ENCODE measurements around the gene ZNF569.
A peak's percentile ranks its signal among the peaks of the same experiment; 100 is the strongest.
"Not testable (repeated sequence)": the region's sequence is repeated elsewhere in the genome, so short reads cannot be mapped to it uniquely, and the experiment has no call there.

ZNF569 gene

DNA sequence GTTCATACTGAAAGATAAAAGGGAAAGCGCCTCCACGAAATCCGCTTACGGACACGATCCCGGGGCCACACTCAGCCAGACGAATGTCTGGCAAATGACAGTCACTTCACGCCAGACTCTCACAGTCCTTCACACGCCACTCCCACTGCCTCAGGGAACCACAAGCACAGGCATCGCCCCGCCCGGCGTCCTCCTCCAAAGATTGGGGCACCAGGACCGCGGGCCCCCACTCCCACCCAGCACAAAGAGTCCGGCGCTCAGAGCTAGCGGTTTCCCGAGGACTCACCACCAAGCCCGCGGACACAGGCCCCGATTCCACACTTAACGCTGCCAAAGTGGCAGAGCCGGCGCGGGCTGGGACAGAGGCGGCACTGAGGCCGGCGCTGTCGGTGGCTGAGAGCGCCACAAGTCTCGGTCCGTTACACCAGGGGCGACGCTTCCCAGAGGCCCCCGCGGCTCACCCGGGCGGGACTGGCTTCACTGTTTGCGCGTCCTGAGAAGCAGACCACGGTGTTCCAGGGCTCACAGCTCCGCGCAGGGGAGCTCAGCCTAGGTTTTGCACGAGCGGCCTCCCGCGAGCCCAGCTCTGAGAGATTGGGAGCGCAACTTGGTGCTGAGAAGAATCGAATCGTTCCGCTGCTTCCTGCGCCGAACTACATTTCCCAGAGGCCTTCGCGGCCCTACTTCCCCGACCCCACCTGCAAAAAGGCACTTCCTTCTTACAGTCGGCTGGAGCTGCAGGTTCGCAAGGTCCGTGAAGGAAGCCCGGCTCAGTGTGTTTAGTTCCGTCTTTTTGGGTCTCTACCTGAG, at the start of gene ZNF569:
TSS of gene ZNF569 (minus strand) at position 647 of the 810 bp plus-strand sequence. CDS start 22,523 bp downstream, outside the sequence.
- DNase-seq (ENCODE audit: low read depth in 1 of 2, low spot score in 1 of 2) = peak; percentile 74 to 84

DNA sequence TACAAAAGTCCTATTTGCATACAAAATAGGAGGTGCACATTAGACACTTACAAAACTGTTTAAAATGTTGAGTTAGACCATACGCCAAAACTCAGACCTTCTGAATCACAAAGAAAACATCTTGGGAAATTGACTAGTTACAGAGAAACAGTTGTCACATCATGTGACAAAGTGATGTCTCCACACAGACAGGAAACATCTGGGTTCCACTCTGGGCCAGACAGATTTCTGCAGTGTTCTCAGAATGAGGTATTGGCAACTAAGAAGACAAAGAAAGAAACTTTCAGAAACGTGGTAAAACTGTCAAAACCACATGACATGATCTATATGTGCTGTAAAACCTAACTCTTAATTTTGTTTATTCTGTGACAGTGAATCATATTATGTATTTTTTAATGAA, 46.2 kb upstream of the ZNF569 start:
- DNase-seq (ENCODE audit: low read depth in 1 of 2, low spot score in 1 of 2) = no peak

DNA sequence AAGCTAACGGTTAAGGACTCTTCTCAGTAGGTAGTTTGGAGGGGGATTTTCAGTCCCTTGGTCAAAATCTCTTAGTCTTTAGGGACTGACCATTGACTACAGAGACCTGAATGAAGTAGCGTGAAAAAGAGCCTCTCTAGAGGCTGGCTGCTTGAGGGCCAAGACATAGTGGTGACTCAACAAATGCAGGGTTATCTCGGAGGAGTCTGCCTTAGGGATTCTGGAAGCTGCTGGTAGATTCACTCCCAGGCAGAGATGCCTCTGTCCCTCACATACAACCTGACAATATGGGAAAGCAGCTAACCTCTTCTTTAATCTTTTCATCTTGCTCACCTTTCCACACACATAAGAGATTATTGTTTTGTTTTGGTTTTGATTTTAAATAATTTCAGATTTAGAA, 44.6 kb upstream of the ZNF569 start:
- no peak for DNase-seq (ENCODE audit: low read depth in 1 of 2, low spot score in 1 of 2)

DNA sequence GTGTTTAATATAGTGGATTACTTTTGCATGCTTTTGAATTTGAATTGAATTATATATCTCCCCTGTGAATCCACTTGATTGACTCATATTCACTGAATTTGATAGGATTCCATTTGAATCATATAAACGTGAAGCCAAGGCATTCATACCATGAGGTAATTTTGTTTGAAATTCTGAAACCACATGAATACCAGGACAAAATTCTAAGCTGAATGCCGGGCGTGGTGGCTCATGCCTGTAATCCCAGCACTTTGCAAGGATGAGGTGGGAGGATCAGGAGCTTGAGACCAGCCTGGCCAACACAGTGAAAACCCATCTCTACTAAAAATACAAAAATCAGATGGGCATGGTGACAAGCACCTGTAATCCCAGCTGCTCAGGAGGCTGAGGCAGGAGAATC, 43.9 kb upstream of the ZNF569 start:
- no peak for DNase-seq (ENCODE audit: low read depth in 1 of 2, low spot score in 1 of 2)

DNA sequence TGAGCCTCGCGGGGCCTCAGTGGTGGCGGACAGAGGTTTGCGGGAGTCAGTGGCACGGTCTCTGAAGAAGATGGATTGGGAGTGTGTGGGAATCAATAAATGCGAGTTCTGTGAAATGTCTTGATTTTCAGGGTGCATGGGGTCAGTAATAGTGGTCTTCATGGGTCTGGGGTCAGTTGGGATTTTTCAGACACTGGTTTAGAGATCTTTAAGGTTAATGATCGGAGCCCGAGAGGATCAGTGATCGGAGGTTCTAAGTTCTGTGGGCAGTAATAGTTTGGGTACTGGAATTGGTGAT, 39.9 kb upstream of the ZNF569 start:
- no peak for DNase-seq (ENCODE audit: low read depth in 1 of 2, low spot score in 1 of 2)

DNA sequence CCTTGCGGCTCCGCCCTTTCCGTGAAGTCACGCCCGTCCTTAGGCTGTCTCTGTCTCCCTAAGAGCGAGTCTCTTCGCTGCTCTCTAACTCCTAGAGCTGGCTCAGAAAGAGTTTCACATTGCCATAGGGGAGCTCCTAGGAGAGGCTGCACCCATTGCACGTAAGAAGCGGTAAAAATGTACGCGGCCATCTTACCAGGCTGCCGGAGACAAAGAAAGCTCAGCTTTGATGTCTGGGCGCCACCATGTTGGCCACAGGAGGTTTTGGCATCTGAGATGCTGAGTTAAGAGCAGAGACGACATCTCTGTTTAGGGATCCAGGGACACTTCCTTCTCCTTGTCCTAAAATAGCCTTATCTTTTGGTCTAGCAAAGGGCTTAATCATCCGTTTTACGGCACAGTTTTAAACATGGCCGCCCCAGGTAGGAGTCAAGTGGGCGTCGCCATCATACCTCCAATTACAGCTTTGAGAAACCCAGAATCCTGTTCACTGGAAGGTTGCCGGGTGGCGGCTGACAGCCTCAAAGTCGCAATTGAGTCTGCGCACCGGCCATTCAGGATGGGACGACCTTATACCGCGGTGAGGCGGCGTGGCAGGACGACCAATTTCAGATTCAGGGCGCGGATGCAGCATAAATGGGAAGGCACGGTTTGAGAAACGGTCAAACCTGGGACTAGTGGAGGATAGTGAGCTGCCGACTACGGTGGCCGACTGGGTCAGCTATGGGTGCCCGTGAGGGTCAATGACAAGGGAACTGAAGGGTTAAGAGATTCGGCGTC, 39.3 kb upstream of the ZNF569 start, which contains the start of gene ZNF793:
TSS of gene ZNF793 (plus strand) at position 553 of the 780 bp plus-strand sequence. CDS start 16,501 bp downstream, outside the sequence.
- peak; percentile 57 to 75 for DNase-seq (ENCODE audit: low read depth in 1 of 2, low spot score in 1 of 2)

DNA sequence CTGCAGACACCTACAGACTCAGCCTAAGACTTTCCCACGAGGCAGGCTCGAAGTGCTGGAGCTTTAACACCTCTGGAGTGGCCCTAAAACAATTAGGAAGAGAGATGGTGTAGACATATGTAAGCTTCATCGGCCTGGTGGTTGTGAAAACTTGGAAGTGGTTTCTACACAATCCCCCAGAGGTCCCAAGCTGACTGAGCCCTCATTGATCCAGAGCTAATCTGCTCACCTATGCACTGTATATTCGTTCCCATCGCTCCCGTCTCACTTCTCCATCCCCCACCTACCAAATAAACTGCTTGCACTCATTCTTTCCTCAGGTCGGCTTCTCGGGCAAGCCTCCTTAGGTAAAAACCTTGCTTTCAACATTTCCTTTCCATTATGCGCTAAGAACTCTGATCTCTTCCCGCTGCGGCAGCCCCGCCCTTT, 38.7 kb upstream of the ZNF569 start:
- DNase-seq (ENCODE audit: low read depth in 1 of 2, low spot score in 1 of 2) = no peak

DNA sequence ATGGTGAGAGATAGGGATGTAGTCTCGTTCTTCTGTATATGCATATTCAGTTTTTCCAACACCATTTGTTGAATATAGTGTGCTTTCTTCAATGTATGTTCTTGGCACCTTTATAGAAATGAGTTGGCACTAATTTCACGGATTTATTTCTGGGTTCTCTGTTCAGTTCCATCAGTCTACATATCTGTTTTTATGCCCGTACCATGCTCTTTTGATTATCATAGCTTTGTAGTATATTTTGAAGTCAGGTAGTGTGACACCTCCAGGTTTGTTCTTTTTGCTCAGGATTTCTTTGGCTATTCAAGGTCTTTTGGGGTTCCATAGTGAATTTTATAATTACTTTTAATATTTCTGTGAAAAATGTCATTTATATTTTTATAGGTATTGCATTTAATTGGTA, 25.0 kb upstream of the ZNF569 start:
- no peak for DNase-seq (ENCODE audit: low read depth in 1 of 2, low spot score in 1 of 2)

DNA sequence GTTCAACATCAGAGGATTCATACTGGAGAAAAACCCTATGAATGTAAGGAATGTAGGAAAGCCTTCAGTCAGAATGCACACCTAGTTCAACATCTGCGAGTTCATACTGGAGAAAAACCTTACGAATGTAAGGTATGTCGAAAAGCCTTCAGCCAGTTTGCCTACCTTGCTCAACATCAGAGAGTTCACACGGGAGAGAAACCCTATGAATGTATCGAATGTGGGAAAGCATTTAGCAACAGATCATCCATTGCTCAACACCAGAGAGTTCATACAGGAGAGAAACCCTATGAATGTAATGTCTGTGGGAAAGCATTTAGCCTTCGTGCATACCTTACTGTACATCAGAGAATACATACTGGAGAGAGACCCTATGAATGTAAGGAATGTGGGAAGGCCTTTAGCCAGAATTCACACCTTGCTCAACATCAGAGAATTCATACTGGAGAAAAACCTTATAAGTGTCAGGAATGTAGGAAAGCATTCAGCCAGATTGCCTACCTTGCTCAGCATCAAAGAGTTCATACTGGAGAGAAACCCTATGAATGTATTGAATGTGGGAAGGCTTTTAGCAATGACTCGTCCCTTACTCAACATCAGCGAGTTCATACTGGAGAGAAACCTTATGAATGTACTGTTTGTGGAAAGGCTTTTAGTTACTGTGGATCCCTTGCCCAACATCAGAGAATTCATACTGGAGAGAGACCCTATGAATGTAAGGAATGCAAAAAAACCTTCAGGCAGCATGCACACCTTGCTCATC, 17.3 kb upstream of the ZNF569 start:
- no peak for DNase-seq (ENCODE audit: low read depth in 1 of 2, low spot score in 1 of 2)

DNA sequence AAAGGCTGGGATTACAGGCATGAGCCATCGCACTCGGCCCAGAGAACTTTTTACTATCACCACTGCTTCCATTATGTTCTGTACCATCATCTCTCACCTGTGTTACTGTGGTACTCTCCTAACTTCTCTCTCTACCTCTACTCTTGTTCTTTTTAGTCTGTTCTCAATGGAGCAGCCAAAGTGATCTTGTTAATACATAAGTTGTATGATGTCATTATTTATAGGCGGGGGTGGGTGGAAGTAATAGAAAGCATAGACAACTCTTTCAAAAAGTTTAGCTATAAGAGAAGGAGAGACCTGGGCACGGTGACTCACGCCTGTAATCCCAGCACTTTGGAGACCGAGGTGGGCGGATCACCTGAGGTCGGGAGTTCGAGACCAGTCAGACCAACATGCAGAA, 4.9 kb upstream of the ZNF569 start:
- DNase-seq (ENCODE audit: low read depth in 1 of 2, low spot score in 1 of 2) = no peak

DNA sequence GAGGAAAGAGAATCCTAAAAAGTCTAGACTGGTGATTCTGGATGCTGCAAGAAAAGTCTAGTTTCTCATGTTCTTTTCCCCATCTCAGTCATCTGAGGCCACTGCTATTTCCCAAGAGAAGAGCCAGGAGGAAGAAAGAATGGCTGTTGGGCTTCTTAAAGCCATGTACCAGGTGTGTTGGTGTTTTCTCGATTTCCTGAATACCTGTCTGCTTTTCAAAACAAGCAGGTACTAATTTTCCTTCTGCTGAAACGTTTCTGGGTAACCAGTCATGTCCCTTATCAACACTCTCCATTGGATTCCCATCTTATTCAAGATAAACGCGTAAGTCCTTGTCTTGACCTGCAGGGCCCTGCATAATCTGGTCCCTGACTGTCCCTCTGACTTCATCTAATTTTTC, 3.0 kb upstream of the ZNF569 start:
- DNase-seq (ENCODE audit: low read depth in 1 of 2, low spot score in 1 of 2) = no peak

DNA sequence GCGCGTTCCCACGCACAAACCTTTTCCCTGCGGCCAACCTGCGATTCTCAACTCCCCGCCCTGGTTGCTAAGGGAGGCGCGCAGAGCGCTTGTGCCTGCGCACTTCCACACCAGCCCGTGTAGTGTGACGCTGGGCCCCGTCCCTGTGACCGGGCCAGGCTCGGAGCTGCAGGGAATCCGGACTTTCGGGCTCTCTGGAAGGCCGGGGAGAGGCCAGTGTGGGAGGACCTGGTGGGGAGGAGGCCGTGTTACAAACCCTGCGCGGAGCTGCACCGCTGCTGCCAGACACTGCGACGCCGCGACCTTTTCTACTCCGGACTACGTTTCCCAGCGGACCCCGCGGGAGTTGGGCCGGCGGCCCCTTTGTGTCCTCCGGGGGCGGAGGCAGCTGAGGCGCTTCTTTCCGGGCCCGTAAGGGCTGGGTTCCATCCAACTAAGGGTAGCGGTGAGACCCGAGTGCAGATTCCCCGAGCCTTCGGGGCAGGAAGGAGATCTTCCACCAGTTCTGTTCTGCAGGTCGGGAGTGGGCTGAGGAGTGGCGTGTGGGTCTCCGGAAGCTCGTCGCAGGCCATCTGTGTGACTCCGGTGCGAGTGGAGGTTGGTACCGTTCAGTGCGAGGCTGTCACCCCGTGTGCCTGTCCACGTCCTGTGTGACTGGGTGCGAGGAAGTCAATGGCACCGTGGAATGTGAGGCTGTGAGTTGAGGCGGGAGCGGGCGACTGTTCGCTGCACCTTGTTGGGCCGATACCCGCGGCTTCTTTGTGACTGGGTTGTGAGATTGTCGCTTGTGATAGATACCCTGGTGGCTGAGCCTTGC, 1.9 kb upstream of the ZNF569 start, which contains the start of gene ZNF570:
TSS of gene ZNF570 (plus strand) at position 396 of the 817 bp plus-strand sequence. CDS start 999 bp downstream, outside the sequence.
- peak; percentile 80 for DNase-seq (ENCODE audit: low read depth in 1 of 2, low spot score in 1 of 2)

DNA sequence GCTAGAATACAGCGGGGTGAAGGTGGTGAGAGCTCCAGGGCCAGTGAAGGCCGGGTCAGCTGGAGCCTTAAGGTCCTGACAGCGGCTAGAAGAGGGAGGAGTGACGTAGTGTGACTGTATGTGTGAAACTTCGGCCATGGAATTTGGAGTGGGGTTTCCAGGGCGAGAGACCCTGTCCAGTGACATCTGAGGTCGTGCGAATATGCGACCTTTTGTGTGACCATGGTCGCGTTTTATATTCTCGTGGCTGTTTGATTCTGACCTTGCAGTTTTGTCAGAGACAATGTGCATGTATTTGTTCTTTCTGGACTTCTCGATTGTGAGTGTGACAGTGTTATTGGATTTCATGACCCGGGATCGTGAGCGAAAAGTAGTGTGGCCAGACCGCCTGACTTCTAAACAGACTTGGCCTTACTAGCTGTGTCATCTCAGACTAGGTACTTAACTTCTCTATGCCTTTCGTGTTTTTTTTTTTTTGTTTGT, 405 bp upstream of the ZNF569 start:
- no peak for DNase-seq (ENCODE audit: low read depth in 1 of 2, low spot score in 1 of 2)

DNA sequence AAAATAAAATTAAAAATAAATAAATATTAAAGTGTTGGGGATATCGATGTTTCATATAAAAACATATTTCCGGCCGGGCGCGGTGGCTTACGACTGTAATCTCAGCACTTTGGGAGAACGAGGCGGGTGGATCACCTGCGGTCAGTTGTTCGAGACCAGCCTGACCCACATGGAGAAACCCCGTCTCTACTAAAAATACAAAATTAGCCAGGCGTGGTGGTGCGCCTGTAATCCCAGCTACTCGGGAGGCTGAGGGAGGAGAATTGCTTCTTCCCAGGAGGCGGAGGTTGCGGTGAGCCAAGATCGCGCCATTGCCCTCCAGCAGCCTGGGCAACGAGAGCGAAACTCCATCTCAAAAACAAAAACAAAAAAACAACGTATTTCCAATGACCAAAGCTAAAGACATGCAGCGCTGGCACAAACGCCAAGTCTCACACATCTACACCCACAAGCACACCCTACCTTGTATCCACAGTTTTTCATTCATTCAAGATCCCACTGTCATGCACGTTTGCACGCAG, 907 bp downstream of the ZNF569 start:
- DNase-seq (ENCODE audit: low read depth in 1 of 2, low spot score in 1 of 2) = no peak

DNA sequence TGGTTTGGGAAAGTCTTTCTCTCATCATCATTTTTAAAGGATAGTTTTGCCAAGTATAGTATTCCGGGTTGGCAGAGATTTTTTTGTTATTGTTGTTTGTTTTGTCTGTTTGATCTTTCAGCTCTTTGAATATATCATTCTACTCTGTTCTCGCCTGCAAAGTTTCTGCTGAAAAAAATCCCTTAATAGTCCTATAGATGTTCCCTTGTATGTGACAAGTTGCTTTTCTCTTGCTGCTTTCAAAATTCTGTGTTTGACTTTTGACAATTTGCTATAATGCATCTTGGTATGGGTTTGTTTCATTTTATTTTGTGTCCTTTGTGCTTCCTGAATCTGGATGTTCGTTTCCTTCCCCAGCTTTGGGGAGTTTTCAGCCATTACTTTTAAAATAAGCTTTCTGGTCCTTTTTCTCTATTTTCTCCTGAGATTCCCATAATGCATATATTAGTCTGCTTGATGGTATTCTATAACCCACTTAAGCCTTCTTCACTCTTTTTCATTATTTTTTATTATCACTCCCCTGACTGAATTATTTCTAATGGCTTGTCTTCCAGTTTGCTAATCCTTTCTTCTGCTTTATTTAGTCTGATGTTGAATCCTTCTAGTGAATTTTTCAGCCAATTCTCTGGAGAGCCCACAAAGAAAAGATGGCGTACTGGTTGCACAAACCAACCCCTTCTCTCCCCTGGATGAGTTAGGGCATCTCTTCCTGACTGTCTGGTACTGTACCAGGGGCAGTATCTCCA, 14.6 kb downstream of the ZNF569 start:
- no peak for DNase-seq (ENCODE audit: low read depth in 1 of 2, low spot score in 1 of 2)

DNA sequence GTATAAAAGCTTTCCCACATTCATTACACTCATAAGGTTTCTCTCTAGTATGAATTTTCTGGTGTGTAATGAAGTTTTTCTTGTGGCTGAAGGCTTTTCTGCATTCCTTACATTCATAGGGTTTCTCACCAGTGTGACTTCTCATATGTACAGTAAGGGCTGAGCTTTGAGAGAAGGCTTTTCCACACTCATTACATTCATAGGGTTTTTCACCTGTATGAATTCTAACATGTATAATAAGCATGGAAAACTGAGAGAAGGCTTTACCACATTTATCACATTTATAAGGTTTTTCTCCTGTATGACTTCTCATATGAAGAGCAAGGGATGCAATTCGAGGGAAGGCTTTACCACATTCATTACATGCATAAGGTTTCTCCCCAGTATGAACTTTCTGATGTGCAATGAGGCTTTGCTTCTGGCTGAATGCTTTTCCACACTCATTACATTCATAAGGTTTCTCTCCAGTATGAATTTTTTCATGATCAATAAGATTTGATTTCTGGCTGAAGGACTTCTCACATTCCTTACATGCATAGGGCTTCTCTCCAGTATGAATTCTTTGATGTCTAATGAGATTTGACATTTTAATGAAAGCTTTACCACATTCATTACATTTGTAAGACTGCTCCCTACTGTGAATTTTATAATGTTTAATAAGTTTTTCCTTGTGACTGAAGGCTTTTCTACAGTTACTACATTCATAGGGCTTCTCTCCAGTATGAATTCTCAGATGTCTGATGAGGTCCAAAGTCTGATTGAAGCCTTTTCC, 53.7 kb downstream of the ZNF569 start:
- no peak for DNase-seq (ENCODE audit: low read depth in 1 of 2, low spot score in 1 of 2)

DNA sequence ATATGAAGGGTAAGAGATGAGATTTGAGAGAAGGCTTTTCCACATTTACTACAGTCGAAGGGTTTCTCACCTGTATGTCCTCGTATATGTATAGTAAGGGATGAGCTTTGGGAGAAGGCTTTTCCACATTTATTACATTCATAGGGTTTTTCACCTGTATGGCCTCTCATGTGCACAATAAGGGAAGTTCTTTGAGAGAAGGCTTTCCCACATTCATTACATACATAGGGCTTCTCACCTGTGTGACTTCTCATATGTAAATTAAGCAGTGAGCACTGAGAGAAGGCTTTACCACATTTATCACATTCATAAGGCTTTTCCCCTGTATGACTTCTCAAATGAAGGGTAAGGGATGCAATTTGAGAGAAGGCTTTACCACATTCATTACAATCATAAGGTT, 54.5 kb downstream of the ZNF569 start:
- DNase-seq (ENCODE audit: low read depth in 1 of 2, low spot score in 1 of 2) = no peak

DNA sequence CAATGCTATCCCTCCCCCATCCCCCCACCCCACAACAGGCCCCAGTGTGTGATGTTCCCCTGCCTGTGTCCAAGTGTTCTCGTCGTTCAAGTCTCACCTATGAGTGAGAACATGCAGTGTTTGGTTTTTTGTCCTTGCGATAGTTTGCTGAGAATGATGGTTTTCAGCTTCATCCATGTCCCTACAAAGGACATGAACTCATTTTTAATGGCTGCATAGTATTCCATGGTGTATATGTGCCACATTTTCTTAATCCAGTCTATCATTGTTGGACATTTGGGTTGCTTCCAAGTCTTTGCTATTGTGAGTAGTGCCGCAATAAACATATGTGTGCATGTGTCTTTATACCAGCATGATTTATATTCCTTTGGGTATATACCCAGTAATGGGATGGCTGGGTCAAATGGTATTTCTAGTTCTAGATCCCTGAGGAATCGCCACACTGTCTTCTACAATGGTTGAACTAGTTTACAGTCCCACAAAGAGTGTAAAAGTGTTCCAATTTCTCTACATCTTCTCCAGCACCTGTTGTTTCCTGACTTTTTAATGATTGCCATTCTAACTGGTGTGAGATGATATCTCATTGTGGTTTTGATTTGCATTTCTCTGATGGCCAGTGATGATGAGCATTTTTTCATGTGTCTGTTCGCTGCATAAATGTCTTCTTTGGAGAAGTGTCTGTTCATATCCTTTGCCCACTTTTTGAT, 61.0 kb downstream of the ZNF569 start:
- DNase-seq (ENCODE audit: low read depth in 1 of 2, low spot score in 1 of 2) = not testable (repeated sequence)
